22Rv1 (cell line): Measurements from ENCODE around the gene RCAN2.

Experiments
- ZFX ChIP-seq: fragments of 450-650 bp; IDR thresholded peaks from 2 replicates; pipeline ENCODE4 v1.6.1; 2017; ENCODE audit warnings: antibody characterized with exemption, borderline replicate concordance
- TF ChIP-seq, protein P1 (sequence below): fragments of 450-650 bp; IDR thresholded peaks from 2 replicates; pipeline ENCODE4 v1.5.1; 2017; ENCODE audit warnings: mild to moderate bottlenecking

DNA sequence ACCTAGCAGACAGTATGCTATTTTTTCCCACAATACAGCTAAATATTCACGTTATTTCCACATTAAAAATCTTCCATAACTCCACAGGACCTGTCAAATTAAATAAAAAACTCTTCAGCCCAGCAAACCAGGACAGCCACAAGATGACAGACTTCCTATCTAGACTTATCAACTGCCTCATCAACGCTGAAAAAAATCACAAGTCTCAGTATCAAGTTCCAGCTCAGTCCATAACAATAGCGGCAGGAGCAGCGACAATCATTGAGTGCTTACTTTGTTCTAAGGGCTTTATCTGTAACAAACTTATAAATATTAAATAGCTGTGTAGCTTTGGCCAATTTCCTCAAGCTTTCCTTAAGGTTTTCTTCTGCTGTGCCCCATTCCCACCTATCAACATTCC is 24.7 kb downstream of the RCAN2 start:
- TF ChIP-seq, protein P1, sequence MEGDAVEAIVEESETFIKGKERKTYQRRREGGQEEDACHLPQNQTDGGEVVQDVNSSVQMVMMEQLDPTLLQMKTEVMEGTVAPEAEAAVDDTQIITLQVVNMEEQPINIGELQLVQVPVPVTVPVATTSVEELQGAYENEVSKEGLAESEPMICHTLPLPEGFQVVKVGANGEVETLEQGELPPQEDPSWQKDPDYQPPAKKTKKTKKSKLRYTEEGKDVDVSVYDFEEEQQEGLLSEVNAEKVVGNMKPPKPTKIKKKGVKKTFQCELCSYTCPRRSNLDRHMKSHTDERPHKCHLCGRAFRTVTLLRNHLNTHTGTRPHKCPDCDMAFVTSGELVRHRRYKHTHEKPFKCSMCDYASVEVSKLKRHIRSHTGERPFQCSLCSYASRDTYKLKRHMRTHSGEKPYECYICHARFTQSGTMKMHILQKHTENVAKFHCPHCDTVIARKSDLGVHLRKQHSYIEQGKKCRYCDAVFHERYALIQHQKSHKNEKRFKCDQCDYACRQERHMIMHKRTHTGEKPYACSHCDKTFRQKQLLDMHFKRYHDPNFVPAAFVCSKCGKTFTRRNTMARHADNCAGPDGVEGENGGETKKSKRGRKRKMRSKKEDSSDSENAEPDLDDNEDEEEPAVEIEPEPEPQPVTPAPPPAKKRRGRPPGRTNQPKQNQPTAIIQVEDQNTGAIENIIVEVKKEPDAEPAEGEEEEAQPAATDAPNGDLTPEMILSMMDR, result no peak
- TF ChIP-seq ZFX, result no peak
